Midbrain (tissue), 1 donor: ENCODE results near the gene USP30.
"Not testable (repeated sequence)": the region's sequence is repeated elsewhere in the genome, so short reads cannot be mapped to it uniquely, and the experiment has no call there.

ENCODE experiments used
- DNase-seq: peaks from one replicate; lab custom pipeline; 2025; lab: John Stamatoyannopoulos, UW

Gene USP30, protein sequence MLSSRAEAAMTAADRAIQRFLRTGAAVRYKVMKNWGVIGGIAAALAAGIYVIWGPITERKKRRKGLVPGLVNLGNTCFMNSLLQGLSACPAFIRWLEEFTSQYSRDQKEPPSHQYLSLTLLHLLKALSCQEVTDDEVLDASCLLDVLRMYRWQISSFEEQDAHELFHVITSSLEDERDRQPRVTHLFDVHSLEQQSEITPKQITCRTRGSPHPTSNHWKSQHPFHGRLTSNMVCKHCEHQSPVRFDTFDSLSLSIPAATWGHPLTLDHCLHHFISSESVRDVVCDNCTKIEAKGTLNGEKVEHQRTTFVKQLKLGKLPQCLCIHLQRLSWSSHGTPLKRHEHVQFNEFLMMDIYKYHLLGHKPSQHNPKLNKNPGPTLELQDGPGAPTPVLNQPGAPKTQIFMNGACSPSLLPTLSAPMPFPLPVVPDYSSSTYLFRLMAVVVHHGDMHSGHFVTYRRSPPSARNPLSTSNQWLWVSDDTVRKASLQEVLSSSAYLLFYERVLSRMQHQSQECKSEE

DNA sequence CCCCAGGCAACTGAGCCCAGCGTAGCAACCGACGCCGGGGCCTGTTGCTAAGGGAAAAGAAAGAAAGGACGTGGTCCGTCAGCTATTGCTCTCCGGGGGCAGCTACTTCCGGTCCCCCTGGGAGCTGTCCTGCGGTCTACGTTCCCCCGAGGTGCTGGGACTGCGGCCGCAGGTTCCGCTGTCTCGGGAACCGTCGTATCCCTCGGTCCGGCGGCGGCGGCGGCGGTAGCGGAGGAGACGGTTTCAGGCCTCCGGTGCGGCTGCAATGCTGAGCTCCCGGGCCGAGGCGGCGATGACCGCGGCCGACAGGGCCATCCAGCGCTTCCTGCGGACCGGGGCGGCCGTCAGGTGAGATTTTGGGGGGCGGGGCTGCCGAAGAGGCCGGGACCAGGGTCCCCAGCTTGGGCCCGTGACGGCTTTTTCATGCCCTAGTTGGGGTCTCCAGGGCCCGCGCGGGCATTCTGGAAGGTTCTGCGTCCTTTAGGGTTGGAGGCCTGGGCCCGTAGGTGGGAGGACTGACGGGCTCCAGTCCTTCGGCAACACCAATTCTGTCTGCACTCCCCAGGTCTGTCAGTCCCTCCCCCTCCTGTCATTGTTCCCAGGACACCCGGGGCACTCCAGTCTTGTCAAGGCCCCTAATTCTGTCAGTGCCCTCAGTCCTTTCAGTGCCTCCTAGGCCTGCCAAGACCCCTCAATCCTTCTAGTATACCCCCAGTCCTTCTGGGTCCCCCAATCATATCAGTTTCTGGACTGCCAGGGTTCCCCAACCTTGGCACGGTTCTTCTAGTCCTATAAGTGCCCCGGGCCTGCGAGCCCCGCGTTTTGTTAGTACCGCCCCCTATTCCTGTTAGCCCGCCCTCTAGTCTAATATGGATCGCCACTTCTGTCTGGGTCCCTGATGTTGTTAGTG lies at the start of gene USP30:
Gene USP30, plus strand, starts transcription at position 163 of the 910 bp plus-strand sequence. Its CDS starts 103 bp downstream, at position 266.
- peak; percentile 88 for DNase-seq

DNA sequence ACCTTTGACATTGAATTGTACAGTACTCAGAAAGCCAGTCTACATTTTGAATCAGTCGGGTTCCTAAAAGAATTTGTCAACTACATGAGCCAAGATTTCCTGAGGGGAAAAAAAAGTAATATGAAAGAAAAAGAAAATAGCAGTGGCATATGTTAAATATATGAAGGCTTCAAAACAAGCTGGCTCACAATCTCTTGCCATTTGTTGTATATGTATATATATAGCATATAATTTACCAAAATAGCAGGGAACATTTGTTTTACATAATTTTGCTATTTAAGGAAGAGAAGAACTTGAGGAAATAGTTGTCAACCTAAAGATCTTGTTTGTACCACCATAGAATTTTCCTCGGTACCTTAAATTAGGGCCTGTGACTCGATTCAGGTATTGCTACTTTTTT lies 48.4 kb upstream of the USP30 start:
- no peak for DNase-seq

DNA sequence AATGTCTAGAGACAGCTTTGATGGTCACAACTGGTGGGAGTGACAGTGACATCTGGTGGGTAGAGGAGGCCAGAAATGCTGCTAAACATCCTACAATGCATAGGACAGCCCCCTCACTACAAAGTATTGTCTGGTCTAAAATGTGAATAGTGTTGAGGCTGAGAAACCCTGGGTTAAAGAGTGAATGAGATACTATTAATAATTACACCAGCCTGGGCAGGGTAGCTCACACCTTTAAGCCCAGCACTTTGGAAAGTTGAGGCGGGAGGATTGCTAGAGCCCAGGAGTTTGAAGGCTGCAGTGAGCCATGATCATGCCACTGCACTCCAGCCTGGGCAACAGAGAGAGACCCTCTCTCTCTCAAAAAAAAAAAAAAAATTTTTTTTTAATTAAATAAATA lies 42.6 kb upstream of the USP30 start:
- no peak for DNase-seq

DNA sequence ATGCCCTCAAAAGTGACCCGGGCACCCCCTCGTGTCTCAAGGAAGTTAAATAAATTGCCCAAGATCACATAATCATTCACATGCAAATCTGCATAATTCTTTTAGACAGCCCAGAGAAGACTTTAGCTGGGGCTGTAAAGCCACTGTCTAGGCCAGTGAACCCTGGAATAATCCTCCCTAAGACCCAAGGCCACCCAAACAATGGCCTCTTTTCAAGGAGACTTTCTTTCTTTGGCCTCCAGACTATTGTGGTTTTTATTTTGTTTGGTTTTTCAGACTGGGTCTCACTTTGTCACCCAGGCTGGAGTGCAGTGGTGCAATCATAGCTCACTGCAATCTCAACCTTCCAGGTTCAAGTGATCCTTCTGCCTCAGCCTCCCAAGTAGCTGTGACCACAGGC lies 42.1 kb upstream of the USP30 start:
- DNase-seq, result no peak

DNA sequence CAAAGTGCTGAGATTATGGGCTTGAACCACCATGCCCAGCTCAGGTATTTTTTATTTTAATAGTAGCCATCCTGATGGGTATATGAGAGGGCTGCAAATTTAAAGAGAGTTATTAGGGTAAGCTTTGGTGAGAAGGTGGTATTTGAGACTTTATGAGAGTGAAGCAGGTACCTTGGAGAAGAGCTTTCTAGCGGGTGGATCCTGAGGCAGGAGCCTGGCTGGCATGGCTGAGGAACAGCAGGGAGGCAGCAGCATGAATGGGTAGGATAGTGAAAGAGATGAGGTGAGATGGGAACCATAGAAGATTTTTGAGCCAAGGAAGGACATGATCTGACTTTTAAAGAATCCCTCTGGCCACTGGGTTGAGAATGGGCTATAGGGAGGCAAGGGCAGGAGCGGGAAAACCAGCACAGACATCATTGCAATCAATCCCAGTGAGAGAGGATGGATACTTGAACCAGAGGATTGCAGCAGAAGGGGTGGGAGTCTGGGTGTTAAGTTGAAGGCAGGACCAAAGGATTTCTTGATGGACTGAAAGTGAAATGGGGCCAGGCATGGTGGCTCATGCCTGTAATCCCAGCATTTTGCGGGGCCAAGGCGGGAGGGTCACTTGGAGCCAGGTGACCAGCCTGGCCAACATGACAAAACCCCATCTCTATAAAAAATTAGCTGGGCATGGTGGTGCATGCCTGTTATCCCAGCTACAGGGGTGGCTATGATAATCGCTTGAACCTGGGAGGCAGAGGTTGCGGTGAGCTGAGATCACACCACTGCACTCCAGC lies 37.2 kb upstream of the USP30 start:
- no peak for DNase-seq

DNA sequence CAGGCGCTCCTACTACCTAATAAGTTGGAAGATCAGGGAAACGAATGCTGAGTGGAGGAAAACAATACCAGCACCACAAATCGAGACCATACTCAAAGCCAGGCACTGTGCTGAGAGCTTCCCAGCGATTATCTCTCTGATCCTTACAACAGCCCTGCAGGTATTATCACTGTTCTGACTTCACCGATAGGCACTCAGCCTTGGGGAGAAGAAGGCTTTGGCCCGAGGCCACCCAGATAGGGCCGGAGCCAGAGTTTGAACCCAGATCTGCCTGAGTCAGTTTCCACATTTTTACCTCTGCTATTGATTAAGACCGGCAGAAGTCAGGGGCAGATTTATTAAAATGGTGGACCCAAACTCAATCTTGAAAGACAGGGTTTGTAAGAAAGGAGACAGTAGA lies 36.4 kb upstream of the USP30 start:
- no peak for DNase-seq

DNA sequence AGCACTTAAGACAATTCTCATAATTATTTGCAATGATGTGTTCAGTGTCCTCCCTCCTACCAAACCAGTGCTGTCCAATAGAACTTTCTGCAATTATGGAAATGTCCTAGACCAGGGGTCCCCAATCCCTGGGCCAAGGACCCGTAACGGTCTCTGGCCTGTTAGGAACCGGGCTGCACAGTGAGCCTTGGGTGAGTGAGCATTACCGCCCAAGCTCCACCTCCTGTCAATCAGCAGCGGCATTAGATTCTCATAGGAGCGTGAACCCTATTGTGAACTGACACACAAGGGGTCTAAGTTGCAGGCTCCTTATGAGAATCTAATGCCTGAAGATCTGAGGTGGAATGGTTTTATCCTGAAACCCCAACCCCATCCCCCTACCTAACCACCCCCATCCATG lies 35.4 kb upstream of the USP30 start:
- DNase-seq, result no peak

DNA sequence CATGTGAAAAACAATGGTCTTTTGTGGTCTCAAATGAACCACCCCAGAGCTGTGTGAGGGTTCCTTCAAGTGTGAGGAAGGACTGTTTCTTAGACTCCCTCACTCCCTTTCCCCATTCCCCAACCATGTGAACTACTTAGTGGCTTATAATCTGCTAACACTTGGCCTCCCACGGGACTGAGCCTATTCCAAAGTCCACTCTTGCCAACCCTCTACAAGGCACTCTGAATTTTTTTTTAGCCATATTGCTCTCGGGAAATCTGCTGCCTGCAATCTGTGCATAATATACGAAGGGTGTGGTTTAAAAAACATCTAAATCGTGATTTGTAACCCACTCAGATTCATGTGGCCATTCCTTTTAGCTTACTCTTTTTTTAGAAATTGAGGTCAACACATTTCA lies 34.1 kb upstream of the USP30 start:
- no peak for DNase-seq

DNA sequence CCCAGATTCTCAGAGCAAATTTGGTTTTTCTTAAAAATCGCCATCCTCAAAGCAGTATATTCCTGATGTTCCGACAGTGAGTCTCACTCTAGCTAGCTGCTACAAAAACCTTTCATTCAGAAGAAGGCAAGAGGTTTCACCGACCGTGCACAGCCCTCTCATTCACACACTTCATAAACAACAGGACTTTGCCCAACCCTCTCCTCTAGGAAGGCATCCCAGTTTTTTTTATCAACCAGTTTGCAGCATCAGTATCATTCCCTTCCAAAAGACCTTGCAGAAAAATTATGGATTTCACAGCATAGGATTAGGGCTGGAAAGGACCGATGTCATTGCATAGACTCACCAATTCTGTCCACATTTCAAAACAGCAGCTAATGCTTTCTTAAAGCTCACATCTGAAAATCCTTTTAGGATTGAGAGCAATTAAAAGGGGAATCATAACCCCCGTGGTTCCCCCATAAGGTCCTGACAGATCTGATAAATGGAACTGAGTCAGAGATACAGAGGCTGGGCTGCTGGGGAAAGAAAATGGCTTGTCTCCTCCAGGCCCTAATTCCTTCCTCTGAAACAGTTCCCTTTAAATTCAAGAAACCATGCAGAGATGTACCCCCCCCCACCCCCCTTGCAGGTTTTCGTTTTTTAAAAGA lies 32.1 kb upstream of the USP30 start:
- no peak for DNase-seq

DNA sequence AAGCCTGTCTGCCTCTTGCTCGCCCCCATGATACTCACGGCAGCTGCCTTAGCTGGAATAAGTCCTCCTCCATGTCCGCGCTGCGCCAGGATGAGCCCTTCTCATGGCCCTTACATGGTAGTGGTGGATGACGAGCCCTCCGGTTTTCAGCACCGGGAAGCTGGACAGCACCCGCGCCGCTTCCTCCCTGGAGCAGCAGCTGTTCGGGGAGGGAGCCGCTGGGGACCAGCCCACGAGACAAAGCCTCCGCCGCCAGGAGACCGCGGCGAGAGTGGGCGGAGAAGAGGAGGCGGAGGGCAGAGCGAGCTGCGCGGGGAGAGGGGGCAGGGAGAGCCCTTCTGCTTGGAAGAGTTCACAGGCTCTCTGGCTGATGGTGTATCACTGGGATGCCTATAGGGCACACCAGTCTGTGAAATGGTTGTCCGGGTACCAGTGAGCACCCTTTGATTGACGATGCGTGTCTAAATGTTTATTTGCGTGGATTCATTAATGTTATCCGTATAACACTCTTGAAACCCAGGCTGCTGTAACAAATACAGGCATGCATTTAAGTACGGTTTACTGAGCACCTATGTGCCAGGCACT lies 31.5 kb upstream of the USP30 start, which contains the start of gene SVOP:
Gene SVOP, minus strand, starts transcription at position 273 of the 585 bp plus-strand sequence. Its CDS starts 200 bp downstream, at position 73.
- DNase-seq, result peak; percentile 89

DNA sequence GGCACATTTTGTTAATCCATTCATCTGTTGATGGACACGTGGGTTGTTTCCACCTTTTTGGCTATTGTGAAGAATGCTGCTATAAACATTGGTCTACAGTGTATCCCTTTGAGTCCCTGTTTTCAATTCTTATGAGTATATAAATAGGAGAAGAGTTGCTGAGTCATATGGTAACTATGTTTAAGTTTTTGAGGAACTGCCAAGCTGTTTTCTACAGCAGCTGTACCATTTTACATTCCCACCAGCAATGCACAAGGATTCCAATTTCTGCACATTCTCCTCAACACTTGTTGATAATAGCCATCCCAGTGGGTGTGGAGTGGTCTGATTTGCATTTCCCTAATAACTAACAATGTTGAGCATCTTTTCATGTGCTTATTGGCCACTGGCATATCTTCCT lies 24.6 kb upstream of the USP30 start:
- DNase-seq, result no peak

DNA sequence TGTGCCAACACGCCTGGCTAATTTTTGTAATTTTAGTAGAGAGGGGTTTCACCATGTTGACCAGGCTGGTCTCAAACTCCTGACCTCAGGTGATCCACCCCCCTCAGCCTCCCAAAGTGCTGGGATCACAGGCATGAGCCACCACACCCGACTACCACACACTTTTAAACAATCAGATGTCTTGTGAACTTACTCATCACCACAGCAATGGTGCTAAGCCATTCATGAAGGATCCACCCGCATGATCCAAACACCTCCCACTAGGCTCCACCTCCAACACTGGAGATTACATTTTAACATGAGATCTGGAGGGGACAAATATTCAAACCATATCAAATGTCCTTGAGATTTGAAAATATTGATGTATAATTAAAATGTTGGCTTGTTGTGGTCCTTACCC lies 23.8 kb upstream of the USP30 start:
- DNase-seq, result not testable (repeated sequence)

DNA sequence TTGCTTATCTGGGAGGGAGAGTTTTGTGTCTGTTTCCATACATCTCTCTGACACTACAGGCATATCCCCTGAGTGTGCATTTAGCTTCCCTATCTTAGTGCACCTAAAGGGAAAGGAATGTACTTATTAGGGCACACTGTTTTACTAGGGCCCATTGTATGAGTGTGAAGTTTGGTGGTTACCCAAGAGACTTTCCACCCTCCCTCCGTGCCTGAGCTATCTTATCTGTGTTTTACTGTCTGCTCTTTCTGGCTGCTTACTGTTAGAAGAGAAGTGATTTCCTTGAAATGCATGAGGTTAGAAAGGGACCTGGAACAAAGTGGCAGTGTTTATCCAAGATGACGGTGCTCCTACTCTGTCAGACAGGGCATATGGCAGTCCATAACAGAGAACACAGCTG lies 23.0 kb upstream of the USP30 start:
- DNase-seq, result no peak

DNA sequence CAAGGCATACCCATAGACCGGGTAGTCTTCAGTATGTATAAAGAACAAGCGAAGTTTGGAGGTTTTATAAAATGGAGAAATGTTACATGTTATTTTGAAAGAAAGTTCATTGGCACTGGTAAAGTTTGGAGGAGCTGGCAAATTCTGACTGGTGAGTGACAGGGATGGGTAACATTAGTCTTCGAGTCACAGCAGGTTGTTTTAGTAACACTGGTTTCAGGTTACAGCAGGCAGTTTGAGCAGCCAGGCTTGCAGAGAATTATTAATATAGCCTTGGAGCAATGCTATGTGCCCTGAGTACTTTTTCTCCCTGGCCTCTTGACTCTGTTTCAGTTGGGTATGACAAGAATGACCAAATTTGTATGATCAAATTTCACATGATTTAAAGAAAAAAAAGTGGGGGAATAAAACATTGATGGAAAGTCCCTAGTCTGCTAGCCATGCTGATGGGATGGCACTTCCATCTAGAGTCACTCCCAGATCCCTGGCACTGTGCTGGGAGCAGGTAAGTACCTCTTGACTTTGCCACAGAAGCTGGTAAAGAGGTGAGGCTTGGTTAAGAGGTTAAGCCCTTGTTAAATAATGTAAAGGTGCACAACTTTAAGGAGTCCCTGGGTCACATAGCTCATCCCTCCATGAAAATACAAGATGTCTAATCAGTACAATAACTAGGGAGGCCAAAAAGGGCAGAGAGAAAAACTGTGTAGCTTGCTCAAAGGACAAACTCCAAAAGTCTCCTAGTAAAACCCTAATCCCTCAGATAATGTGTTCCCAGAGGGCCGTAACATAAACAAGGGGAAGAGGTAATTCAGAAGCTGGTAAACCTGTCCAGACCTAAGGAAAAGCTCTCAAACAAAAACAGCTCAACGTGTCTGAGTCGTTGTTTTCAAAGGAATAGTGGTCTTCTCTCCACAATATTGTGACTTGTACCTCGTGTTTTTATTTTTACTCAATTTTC lies 18.9 kb upstream of the USP30 start:
- no peak for DNase-seq

DNA sequence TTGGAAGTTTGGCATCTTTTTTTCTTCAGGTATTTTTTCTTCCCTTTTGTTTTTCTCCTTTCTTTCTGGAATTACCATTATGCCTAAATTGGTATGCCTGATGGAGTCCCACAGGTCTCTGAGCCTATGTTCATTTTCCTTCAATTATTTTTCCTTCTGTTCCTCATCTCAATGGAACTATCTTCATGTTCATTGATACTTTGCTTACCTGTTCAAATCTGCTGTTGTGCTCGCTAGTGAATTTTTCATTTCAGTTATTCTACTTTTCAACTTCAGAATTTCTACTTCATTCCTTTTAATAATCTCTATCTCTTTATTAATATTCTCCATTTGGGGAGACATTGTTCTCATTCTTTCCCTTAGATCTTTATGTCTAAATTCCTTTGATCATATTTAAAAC lies 15.4 kb upstream of the USP30 start:
- no peak for DNase-seq

DNA sequence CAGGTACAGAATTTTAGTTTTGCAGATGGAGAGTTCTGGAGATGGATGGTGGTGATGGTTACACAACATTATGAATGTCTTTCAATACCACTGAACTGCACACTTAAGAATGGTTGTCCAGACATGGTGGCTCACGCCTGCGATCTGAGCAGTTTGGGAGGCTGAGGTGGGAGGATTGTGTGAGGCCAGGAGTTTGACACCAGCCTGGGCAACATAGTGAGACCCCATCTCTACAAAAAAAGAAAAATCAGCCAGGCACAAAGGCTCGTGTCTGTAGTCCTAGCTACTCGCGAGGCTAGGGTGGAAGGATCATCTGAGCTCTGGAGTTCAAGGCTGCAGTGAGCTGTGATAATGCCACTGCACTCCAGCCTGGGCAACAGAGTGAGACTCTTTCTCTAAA lies 8.1 kb upstream of the USP30 start:
- no peak for DNase-seq

DNA sequence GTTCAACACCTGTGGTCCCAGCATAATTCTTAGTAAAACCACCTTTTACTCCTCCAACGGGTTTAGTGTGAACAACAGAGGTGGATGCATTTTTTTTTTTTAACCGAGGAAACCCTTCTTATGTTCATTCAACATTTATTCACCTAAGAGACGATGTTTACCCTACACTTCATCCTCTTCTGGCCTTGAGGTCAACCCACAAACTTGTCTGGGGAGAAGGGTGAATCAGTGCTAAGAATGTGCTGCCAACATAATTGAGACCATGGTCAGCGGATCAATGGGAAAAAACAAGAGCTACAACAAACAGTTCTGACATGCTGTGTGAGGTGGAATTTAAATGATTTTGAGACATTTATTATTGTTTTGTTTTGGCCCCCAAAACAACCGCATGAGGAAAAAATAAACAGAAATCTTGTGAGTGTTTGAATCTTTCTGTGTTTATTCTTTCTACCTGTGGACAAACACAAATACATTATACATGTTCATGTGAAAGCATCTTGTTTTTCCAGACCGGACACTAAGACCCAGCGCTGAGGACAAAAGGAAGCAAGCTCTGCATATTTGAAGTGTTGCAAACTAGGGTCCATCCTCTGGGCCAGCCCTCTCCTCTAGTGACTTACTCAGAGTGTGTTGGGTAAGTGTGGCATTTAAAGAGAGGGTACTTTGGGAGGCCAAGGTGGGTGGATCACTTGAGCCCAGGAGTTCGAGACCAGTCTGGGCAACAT lies 5.1 kb upstream of the USP30 start:
- no peak for DNase-seq

DNA sequence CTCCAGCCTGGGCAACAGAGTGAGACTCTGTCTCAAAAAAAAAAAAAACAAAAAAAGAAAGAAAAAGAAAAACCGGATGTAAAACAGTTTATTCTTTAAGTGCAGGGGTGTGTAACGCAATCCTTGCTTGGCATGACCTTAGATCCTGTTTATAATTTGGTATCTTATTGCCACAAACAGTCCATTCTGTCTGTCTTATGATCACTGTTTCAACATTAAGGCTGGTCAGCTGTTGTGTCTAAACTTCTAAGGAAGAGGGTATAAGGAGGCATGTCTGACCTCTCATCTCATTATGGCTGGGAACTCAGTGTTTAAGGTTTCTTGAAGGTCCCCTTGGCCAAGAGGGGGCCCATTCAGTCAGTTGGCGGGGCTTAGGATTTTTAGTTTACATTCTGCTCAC lies 3.7 kb upstream of the USP30 start:
- not testable (repeated sequence) for DNase-seq

DNA sequence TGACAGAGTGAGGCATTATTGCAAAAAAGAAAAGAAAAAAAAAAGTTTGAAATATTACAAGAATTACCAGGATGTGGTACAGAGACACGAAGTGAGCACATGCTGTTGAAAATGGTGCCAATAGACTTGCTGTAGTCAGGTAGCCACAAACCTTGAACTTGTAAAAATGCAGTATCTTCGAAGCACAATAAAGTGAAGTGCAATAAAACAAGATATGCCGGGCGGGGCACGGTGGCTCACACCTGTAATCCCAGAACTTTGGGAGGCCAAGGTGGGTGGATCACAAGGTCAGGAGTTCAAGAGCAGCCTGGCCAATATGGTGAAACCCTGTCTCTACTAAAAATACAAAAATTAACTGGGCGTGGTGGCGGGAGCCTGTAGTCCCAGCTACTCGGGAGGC lies 2.6 kb upstream of the USP30 start:
- DNase-seq, result not testable (repeated sequence)
